GM21526 (cell line): ENCODE results near the gene SUSD2.
"Not testable (repeated sequence)": the region's sequence is repeated elsewhere in the genome, so short reads cannot be mapped to it uniquely, and the experiment has no call there.

Source experiments
- ATAC-seq: cut with Tn5 transposase; IDR thresholded peaks from one replicate; pipeline ENCODE4 v1.9.1; 2021; ENCODE audit warnings: moderate library complexity; ENCODE audit not compliant: unreplicated experiment, low FRiP score

The SUSD2 gene

GRCh38 chr22:24175160-24175808, 6.0 kb upstream of the SUSD2 start:
- ATAC-seq, result no peak

GRCh38 chr22:24176040-24176439, 5.2 kb upstream of the SUSD2 start:
- ATAC-seq, result no peak

- ATAC-seq, result no peak
Measured at GRCh38 chr22:24176630-24177029, 4.7 kb upstream of the SUSD2 start.

GRCh38 chr22:24177045-24177444, 4.2 kb upstream of the SUSD2 start:
- ATAC-seq, result no peak

- ATAC-seq, result no peak
Measured at GRCh38 chr22:24177456-24177855, 3.8 kb upstream of the SUSD2 start.

- no peak for ATAC-seq
Measured at GRCh38 chr22:24178021-24178431, 3.3 kb upstream of the SUSD2 start.

GRCh38 chr22:24178502-24179440, 2.5 kb upstream of the SUSD2 start:
- no peak for ATAC-seq

GRCh38 chr22:24179478-24180210, 1.6 kb upstream of the SUSD2 start:
- ATAC-seq, result no peak

- no peak for ATAC-seq
Measured at GRCh38 chr22:24180316-24181087, 785 bp upstream of the SUSD2 start.

GRCh38 chr22:24181996-24182899, 961 bp downstream of the SUSD2 start:
- no peak for ATAC-seq

- not testable (repeated sequence) for ATAC-seq
Measured at GRCh38 chr22:24182900-24183246, 1.6 kb downstream of the SUSD2 start.

GRCh38 chr22:24183321-24184031, 2.2 kb downstream of the SUSD2 start:
- ATAC-seq, result no peak

GRCh38 chr22:24184057-24184798, 2.9 kb downstream of the SUSD2 start:
- no peak for ATAC-seq

- ATAC-seq, result no peak
Measured at GRCh38 chr22:24185001-24185500, 3.8 kb downstream of the SUSD2 start.

GRCh38 chr22:24185501-24186351, 4.4 kb downstream of the SUSD2 start:
- ATAC-seq, result no peak

- no peak for ATAC-seq
Measured at GRCh38 chr22:24186352-24186740, 5.1 kb downstream of the SUSD2 start.
